ENCODE measurements around the gene MAD1L1.

MAD1L1 gene

DNA sequence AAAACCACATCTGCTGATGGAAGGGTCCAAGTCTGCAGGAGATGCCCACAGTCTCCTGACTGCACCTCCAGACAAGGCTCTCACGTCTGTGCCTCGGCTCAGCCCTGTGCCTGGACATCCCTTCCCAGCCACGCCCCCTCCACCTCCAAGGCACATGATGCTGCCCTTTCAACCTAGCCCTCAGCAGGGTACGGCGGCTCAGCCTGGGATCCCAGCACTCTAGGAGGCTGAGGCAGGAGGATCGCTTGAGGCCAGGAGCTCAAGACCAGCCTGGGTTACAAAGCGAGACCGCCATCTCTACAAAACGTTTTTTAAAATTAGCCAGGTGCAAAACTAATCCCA, 14.3 kb downstream of the MAD1L1 start:
- no peak for DNase-seq (ENCODE audit: low spot score)

DNA sequence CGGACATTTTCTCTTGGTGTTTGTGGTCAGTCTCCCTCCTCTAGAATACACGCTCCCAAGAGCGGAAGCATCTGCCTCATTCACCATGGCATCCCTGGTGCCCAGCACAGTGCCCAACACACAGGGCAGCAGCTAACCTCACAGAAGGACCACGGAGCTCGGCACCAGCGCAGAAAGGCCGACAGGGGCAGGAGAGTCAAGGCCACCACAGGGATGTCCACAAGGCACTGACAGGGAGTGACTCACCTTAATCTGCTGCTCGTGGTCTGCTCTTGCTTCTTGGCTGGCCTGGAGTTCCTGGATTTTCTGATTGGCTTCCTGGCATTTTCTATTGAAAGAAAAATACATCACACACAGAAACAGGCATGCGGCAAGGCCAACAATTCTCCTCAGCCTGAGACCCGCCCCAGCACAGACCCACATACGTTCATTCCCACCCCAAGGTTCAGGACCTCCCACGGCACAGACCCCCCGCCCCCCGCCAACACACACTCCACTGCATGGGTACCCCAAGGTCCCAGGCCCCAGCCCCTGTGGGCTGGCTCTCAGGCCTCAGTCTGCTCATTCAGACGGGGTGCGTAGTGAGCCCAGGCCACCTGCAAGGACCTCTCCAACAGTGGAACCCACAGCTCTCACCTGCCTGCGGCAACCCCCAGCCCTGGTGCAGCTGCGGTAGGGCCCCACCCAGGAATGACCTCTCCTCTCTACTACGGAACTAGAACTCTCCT, 14.9 kb downstream of the MAD1L1 start:
- DNase-seq (ENCODE audit: low spot score) = no peak

DNA sequence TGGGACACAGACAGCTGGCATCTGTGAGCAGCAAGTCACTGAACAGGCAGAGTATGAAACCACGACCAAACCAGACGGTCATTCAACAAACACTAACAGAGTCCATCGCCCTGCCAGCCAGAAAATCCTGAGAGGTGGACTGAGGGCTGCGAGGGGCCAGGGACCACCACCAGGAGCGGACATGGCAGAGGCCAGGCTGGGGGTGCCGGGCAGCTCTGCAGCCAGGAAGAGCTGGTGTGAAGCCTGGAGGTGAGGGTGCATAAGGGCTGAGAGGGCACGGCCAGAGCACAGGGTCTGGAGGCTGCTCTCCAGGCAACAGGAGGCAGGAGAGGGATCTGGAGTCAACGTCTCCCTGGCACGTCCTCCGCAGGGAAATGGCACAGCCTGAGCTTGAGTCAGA, 15.5 kb downstream of the MAD1L1 start:
- no peak for DNase-seq (ENCODE audit: low spot score)

DNA sequence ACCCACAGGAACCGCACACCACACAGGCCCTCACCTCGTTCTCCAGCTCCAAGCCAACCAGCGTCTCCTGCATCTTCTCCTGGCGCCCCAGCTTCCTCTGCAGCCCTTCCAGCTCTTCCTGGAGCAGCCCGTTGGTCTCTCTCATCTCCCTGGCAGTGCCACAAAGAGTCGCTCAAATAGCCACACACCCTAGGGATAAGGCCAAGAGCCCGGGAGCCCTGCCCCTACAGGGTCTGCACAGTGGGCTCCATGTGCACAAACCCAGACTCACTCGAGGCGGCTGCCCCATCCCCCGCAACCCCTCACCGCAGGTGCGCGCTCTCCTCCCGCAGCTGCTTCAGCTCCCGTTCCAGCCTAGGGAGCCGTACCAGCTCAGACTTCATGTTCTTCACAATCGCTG, 16.9 kb downstream of the MAD1L1 start:
- no peak for DNase-seq (ENCODE audit: low spot score)

- DNase-seq (ENCODE audit: low spot score) = no peak
Measured at GRCh38 chr7:2214636-2215035, 18.1 kb downstream of the MAD1L1 start.

GRCh38 chr7:2213551-2214215, 19.1 kb downstream of the MAD1L1 start:
- no peak for DNase-seq (ENCODE audit: low spot score)

DNA sequence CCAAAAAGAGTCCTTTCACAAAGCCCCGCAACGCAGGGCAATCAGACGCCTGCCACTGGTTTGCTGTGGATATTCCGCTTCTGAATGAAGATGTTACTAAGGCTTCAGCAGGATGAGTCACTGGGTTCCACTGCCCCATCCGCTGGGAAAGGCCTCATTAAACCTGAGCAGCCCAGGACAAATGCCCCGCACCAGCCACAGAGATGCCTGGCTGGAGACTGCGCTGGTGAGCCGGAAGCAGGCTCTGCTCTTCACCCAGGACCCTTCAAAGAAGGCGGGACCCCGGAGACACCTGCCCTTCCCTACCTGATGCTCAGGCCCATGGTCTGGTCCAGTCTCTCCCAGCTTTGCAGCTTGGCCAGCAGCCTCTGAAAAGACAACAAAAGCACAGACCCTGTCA, 19.8 kb downstream of the MAD1L1 start:
- no peak for DNase-seq (ENCODE audit: low spot score)

DNA sequence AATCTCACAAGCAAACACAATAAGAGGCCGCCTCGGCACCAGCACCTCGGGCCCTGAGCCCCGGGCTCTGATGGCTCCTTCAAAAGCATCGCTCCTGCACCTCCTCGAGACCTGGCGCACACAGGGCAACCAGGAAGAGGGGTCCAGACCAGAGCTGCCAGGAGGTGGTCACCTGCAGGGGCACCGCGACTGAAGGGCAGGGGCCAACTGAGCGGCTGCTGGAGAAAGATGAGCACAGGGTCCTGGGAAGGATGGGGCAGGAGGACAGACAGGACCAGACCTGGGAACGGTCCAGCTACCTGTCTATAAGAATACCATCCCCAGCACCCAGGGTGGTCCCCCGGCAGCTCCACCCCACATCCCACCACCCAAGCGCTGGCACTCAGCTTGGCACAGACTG, 20.8 kb downstream of the MAD1L1 start:
- no peak for DNase-seq (ENCODE audit: low spot score)

DNA sequence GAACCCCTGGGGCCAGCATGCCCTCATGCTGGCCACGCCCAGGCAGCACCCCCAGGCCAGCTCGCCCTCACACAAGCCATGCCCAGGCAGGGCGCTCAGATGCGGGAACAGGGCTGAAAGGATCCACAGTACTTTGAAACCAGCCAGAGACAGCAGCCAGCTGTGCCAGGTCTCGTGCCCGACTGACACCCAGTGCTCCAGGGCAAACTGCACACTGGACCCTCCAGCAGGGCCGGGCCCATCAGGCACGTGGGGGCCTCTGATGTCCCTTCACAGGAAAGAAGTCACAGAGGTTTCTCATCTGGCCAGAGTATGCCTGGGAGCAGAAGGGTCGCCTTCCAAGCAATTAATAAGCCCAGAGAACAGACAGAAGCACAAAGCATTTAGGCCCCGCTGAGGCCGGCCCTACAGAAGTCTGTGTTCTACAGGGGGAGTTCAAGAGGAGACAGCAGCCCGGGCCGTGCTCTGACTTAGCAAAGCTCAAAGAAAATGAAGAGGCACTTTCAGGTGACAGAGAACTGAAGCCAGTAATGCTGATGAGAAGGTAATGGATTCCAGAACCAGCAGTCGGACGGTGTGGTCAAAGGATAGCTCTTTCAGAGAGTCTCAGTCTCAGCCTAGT, 21.4 kb downstream of the MAD1L1 start:
- DNase-seq (ENCODE audit: low spot score) = no peak

GRCh38 chr7:2210551-2211258, 22.0 kb downstream of the MAD1L1 start:
- no peak for DNase-seq (ENCODE audit: low spot score)

GRCh38 chr7:2209961-2210323, 22.8 kb downstream of the MAD1L1 start:
- no peak for DNase-seq (ENCODE audit: low spot score)

DNA sequence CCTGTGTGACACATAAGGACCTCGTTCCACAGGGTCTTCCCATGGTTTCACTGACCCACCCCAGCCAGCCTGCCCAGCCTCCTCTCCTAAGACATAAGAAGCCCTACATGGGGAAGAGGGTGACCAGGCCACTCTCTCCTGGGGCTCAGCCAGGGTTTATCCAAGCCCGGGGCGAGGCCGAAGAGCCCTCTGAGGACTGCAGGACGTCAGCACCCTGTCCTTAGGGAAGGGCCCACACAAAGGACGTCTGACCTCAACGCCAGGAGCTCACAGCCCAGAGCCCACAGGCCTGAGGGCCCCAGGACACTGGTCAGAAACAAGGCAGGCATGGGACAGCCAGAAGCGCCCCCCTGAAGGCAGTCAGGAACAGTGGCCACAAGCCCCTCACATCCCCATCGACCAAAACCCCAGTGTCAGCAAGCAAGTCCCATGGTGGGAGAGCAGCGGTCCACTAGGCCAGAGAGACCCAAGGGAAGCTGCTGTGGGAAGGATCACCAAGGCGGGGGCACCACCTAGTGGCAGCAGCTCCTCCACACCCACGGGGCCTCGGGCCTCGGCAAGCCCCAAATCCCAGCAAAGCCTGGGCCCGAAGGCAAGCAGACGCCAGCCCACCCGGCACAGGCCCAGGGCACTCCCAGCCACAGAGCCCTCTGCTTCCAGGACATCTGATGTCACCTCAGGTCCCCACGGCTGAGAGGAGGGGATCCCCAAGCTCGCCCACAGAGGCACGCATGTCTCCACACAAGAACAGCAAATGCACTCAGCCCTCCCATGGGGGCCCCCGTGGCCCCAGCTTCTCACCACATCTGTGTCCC, 23.4 kb downstream of the MAD1L1 start:
- peak; percentile 35 for DNase-seq (ENCODE audit: low spot score)

GRCh38 chr7:2208712-2209111, 24.0 kb downstream of the MAD1L1 start:
- DNase-seq (ENCODE audit: low spot score) = no peak

DNA sequence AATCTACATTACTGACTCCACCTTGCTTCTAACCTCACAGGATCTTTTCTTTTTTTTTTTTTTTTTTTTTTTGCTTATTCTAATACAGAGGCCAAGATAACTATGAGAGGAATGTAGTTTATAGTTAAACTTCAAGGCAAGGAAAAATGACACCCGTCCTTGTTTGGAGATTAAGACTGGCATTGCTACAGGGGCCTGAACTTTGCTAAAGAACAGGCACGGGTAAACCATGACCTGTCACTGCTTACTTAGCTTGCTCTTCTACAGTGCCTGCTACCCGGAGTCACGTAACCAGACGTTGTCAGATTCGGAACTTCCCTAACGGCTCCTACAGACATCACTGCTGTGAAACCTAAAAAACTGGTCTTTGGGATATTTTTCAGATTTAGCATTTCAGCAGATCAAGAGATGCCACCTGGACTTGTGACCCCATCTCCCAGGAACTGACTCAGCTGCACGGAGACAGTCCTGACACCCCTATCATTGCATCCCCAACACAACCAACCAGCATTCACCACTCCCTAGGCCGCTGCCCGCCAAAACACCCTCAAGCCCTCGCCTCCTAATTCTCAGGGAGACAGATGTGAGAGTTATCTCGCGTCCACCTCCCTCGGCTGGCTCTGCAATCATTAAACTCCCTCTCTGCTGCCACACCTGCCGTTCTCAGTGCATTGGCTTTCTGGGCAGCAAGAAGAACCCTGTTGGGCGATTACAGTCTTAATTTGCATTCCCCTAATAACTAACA, 27.5 kb downstream of the MAD1L1 start:
- no peak for DNase-seq (ENCODE audit: low spot score)

DNA sequence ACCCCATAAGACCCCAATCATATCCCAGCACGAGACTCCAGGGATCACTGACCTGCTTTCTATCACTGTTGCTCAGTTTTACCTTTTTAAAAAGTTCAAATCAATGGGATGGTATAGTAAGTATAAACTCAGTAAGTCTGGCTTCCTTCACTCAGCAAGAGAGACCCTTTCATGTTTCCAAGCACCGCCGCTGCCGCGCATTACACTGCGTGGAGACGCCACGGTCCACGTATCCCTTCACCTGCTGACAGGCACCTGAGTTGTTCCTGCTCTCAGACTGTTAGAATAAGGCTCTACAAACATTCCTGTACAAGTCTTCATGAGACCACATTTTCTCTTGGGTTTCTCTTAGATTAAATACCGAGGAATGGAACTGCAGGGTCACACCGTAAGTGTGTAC, 28.3 kb downstream of the MAD1L1 start:
- DNase-seq (ENCODE audit: low spot score) = no peak

DNA sequence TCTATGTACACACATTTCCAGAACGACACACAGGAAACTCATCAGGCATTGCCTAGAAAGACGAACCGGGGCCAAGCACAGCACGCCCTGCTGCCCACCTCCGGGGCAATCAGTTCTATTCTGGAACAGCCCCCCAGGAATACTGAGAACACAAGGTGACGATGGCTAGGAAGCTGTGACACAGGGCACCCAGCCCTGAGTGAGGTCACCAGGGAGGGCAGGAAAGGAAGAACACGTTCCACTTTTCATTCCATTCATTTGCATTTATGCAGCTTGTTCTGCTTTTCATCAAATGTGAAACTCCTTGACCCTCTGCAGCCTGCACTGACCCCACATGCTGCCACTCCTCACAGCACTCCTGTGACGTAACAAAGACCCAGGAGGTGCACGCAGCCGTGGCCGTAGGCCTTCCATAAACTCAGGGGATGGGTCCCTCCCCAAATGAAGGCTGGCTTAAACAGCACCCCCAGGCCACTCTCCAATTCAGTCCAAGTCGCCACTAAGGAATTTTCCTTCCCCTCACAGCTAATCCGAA, 28.9 kb downstream of the MAD1L1 start:
- DNase-seq (ENCODE audit: low spot score) = no peak

GRCh38 chr7:2202901-2203765, 29.6 kb downstream of the MAD1L1 start:
- no peak for DNase-seq (ENCODE audit: low spot score)

DNA sequence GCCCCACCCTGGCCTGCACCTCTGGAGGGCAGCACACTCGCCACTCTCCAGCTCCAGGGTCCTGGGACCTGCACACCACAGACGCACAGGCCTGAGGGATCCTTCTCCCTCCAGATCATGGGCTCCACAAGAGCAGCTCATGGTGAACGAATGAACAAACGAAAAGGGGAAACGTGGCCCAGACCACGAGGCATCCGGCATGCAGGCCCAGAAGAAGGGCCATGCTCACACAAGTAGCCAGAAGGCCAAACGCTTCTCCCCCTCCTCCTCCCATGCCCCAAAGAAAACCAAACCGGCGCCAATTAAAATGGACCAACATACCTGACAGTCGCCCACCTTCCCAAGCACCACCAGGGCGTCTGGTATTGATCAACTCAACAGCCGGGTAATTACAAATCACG, 30.4 kb downstream of the MAD1L1 start:
- no peak for DNase-seq (ENCODE audit: low spot score)

DNA sequence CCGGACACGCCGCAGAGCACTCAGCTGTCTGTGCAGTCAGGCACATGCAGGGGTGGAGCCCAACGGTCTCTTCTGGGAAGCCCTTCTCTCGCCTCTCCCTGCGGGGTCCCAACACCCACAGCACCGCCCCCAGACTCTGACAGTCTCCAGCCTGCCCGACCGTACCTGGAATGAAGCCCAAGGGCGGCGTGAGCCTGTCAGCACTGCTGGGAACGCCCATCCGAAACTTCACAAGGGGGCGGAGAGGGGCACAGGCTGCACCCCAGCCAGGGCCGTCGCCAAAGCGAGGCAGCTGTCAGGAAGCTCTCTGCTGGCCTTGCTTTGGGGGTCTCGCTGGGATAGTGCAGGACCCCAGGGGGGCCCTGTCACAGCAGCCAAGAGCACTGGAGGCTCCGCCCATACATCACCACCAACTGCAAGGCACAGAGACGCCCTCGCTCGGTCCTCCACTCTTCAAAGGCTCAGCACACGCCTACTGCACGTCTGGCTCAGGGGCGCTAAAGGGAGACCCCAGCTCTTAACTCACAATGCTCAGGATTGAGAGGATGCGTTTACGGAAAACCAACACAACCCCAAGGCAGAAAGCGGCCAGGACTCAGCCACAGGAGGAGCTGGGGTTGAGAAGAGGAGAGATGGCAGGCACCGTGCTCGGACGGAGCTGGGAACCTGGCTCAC, 30.9 kb downstream of the MAD1L1 start:
- no peak for DNase-seq (ENCODE audit: low spot score)

DNA sequence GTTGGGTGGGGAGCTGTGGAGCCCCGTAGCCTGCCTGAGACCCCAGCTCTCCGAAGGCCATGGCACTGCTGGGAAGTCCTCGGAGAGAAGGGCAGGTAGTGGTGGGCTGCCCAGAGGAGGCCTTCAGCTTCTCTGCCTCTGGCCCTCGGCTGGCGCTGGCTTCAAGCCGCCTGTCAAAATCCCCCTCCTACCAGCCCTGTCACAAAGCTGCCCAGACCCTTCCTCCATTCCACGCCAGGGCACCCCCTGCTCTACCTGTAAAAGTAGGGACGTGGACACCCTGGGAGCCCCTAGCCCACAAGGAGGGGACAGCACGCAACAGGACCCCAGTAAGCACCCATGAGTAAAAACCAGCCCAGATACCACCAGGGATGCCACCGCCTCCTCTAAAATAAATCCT, 31.6 kb downstream of the MAD1L1 start:
- DNase-seq (ENCODE audit: low spot score) = no peak
